Motor neuron (in vitro differentiated cells): ENCODE measurements around the gene AATF. TPM values are rescaled to one million over a fixed set of nuclear protein-coding genes. Genes with fewer than 3 reads are reported as not detected.

Experiments
- ATAC-seq, 8 experiments: fragments of 200-7000 bp; cut with Tn5 transposase; replicated peaks in 6 of 8; 2 replicates each; pipeline ENCODE4 v1.8.0; 2021; ENCODE audit warnings: mild to moderate bottlenecking in 8 of 8, moderate library complexity in 8 of 8
- H3K27ac ChIP-seq, 2 donors: fragments of 250-450 bp; sonication (Bioruptor Pico); 2 replicates each; pipeline ENCODE4 v1.9.0; 2021; ENCODE audit warnings: antibody characterized with exemption in 2 of 2, mild to moderate bottlenecking in 2 of 2, moderate library complexity in 1 of 2
- H3K4me1 ChIP-seq, 2 donors: fragments of 250-450 bp; sonication (Bioruptor Pico); replicated peaks in 1 of 2; 2 replicates each; pipeline ENCODE4 v1.6.1; 2021; ENCODE audit warnings: antibody characterized with exemption in 2 of 2, mild to moderate bottlenecking in 2 of 2, moderate library complexity in 1 of 2
- H3K4me3 ChIP-seq, 5 donors: fragments of 250-450 bp; sonication (Bioruptor Pico); 2 replicates each; pipeline ENCODE4 v1.9.0; 2021; ENCODE audit warnings: antibody characterized with exemption in 5 of 5, mild to moderate bottlenecking in 5 of 5, moderate library complexity in 4 of 5
- WGBS, 10 experiments: fragments of 450-650 bp; shearing (Covaris generic); methylation state at CpG; one replicate each; pipeline ENCODE4 v1.0.0; 2022; 5-methylcytosine and 5-hydroxymethylcytosine counted together
- in situ Hi-C, 9 experiments: fragments of 400-800 bp; cut with MboI; loops; one replicate each; pipeline ENCODE4 v1.15.0; 2021; ENCODE audit warnings: low sequenced_read_pairs in 9 of 9, low pct_unique_long_range_greater_than_20kb in 2 of 9; ENCODE audit not compliant: unreplicated experiment in 9 of 9
- total RNA-seq, 8 experiments: library from RNA; unstranded; fragments of 300-600 nt; gene quantifications; 2 replicates each; pipeline versions ENCODE4 v1.2.3 to v1.2.4, GENCODE V29; 2022

Gene AATF
- total RNA-seq = 10 to 100 TPM; 30.7 to 60.9 (median 43.3) TPM

- Histone ChIP-seq H3K27ac (peak within 1 kb of the TSS; percentile 80 to 83), H3K4me1 (peaks cover 10 to 20% of the 10 kb centered on the region in 2 donors), H3K4me3 (peak within 1 kb of the TSS; percentile 63 to 84 (median 68))
- 0 to 5% (median 0%) methylated on average over 2 to 7 of the region's 90 CpGs; no CpG with 5 or more reads in 6 of the 10 experiments for WGBS, 10 experiments
- peak; percentile 92 to 98 (median 96) for ATAC-seq
- in situ Hi-C loops = loop anchor here in 5 of 9 experiments (25.0 kb wide), 2 partner anchors 237 to 312 kb away; no protein-coding TSS in a partner anchor
Measured at GRCh38 chr17:36948717-36949460, at the start of gene AATF. TSS of gene AATF (plus strand) at chr17:36948954. CDS start at chr17:36949126, 172 bp downstream.

GRCh38 chr17:36899250-36900159 is 49.2 kb upstream of the AATF start:
- in situ Hi-C loops = no loop called here
- 0 to 60% (median 40%) methylated on average over 1 to 2 of the region's 7 CpGs; no CpG with 5 or more reads in 3 of the 10 experiments for WGBS, 10 experiments
- Histone ChIP-seq H3K4me1 (peaks cover 18 to 24% of the 10 kb centered on the region in 2 donors), H3K27ac (peak overlapping the region; percentile 12 to 14), H3K4me3 (no peak overlapping the region)
- peak in 5 of 8 experiments; percentile 81 to 92 (median 85) for ATAC-seq

- ATAC-seq = peak in 5 of 8 experiments; percentile 12 to 35 (median 24)
- H3K4me3 ChIP-seq = no peak overlapping the region
- in situ Hi-C loops = no loop called here
- H3K4me1 ChIP-seq = peaks cover 18 to 24% of the 10 kb centered on the region in 2 donors
- H3K27ac ChIP-seq = peak overlapping the region; percentile 12 to 14
- 40 to 83% (median 53%) methylated on average over 1 to 4 of the region's 7 CpGs; no CpG with 5 or more reads in 5 of the 10 experiments for whole genome bisulfite sequencing, 10 experiments
Measured at GRCh38 chr17:36900160-36900512, 48.6 kb upstream of the AATF start.

- H3K4me3 ChIP-seq = no peak overlapping the region
- H3K4me1 ChIP-seq = peaks cover 19 to 24% of the 10 kb centered on the region in 2 donors
- ATAC-seq = peak in 5 of 8 experiments; percentile 46 to 70 (median 60)
- no peak overlapping the region for H3K27ac ChIP-seq
- in situ Hi-C loops = no loop called here
- WGBS, 10 experiments = 40 to 100% (median 61%) methylated on average over 1 to 12 of the region's 14 CpGs; no CpG with 5 or more reads in 3 of the 10 experiments
Measured at GRCh38 chr17:36901506-36901905, 47.2 kb upstream of the AATF start.

GRCh38 chr17:36907407-36907806 is 41.3 kb upstream of the AATF start:
- H3K27ac ChIP-seq = no peak overlapping the region
- H3K4me3 ChIP-seq = no peak overlapping the region
- in situ Hi-C loops = no loop called here
- ATAC-seq = no peak
- 0 to 100% (median 72%) methylated on average over 1 to 10 of the region's 10 CpGs; no CpG with 5 or more reads in 1 of the 10 experiments for WGBS, 10 experiments
- H3K4me1 ChIP-seq = peaks cover 0 to 2% of the 10 kb centered on the region in 2 donors

- Histone ChIP-seq H3K4me1 (peaks cover 0 to 2% of the 10 kb centered on the region in 2 donors), H3K4me3 (no peak overlapping the region), H3K27ac (no peak overlapping the region)
- 0 to 100% (median 88%) methylated on average over 1 to 2 of the region's 5 CpGs; no CpG with 5 or more reads in 3 of the 10 experiments for WGBS, 10 experiments
- ATAC-seq = no peak
- in situ Hi-C loops = no loop called here
Measured at GRCh38 chr17:36910513-36910912, 38.2 kb upstream of the AATF start.

- Histone ChIP-seq H3K4me3 (no peak overlapping the region), H3K4me1 (peaks cover 0 to 2% of the 10 kb centered on the region in 2 donors), H3K27ac (no peak overlapping the region)
- in situ Hi-C loops = no loop called here
- ATAC-seq = no peak
- 58 to 100% (median 80%) methylated on average over 1 to 3 of the region's 3 CpGs; no CpG with 5 or more reads in 5 of the 10 experiments for WGBS, 10 experiments
Measured at GRCh38 chr17:36911001-36911400, 37.8 kb upstream of the AATF start.

- Histone ChIP-seq H3K4me1 (peaks cover 16 to 19% of the 10 kb centered on the region in 2 donors), H3K4me3 (no peak overlapping the region), H3K27ac (no peak overlapping the region)
- ATAC-seq = no peak
- 0 to 74% (median 0%) methylated on average over 1 to 5 of the region's 5 CpGs; no CpG with 5 or more reads in 2 of the 10 experiments for WGBS, 10 experiments
- in situ Hi-C loops = no loop called here
Measured at GRCh38 chr17:36913132-36913531, 35.6 kb upstream of the AATF start.

- Histone ChIP-seq H3K4me3 (no peak overlapping the region), H3K27ac (peak overlapping the region; percentile 77 to 84), H3K4me1 (peaks cover 65% of the 10 kb centered on the region in 2 donors)
- ATAC-seq = peak in 7 of 8 experiments; percentile 55 to 82 (median 69)
- 0 to 33% (median 0%) methylated on average over 1 to 2 of the region's 3 CpGs; no CpG with 5 or more reads in 4 of the 10 experiments for WGBS, 10 experiments
- in situ Hi-C loops = no loop called here
Measured at GRCh38 chr17:36918211-36918691, 30.5 kb upstream of the AATF start.

- no peak for ATAC-seq
- in situ Hi-C loops = no loop called here
Measured at GRCh38 chr17:36919407-36919968, 29.3 kb upstream of the AATF start.

GRCh38 chr17:36920032-36921005 is 28.4 kb upstream of the AATF start:
- H3K27ac ChIP-seq = peak overlapping the region; percentile 71 to 84
- H3K4me1 ChIP-seq = peaks cover 81 to 86% of the 10 kb centered on the region in 2 donors
- 10 to 100% (median 25%) methylated on average over 1 to 12 of the region's 18 CpGs; no CpG with 5 or more reads in 1 of the 10 experiments for WGBS, 10 experiments
- in situ Hi-C loops = no loop called here
- peak; percentile 24 to 80 (median 75) for ATAC-seq
- H3K4me3 ChIP-seq = no peak overlapping the region

More at GRCh38 chr17:36919407-36919968, 29.3 kb upstream of the AATF start:
- H3K27ac ChIP-seq = peak overlapping the region; percentile 71 to 84
- peaks cover 74 to 78% of the 10 kb centered on the region in 2 donors for H3K4me1 ChIP-seq
- H3K4me3 ChIP-seq = no peak overlapping the region
- WGBS, 10 experiments = 50 to 100% (median 66%) methylated on average over 1 to 5 of the region's 7 CpGs; no CpG with 5 or more reads in 2 of the 10 experiments
